Cardiac septum (tissue), 1 donor: Measurements from ENCODE around the gene RDM1. TPM values are rescaled to one million over a fixed set of nuclear protein-coding genes. Genes with fewer than 3 reads are reported as not detected.

Experiments used
- DNase-seq: peaks from one replicate; pipeline ENCODE4 v3.0.0-alpha.2; 2020; ENCODE audit warnings: low spot score
- intact Hi-C: fragments of 100-400 bp; cut with DNase I; formaldehyde crosslinking; loops from one replicate; pipeline ENCODE4 v1.14.0; 2022
- long read RNA-seq: library from polyadenylated mRNA; unstranded; transcript quantifications from one replicate; pipeline ENCODE4 v2.0.0, GENCODE V29; 2021
- total RNA-seq: library from RNA; stranded (reverse); fragmentation: NEBNext Ultra II Directional; extraction: Animal tissue kit (Norgen Biotek cat#: 25700); gene quantifications from one replicate; pipeline ENCODE4 v1.2.1, GENCODE V29; 2021
- donor health status: DM: no; HTN: no; CAD: no.

The RDM1 gene, protein sequence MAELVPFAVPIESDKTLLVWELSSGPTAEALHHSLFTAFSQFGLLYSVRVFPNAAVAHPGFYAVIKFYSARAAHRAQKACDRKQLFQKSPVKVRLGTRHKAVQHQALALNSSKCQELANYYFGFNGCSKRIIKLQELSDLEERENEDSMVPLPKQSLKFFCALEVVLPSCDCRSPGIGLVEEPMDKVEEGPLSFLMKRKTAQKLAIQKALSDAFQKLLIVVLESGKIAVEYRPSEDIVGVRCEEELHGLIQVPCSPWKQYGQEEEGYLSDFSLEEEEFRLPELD
- total RNA-seq = not detected
- long read RNA-seq = 0 reads

DNA sequence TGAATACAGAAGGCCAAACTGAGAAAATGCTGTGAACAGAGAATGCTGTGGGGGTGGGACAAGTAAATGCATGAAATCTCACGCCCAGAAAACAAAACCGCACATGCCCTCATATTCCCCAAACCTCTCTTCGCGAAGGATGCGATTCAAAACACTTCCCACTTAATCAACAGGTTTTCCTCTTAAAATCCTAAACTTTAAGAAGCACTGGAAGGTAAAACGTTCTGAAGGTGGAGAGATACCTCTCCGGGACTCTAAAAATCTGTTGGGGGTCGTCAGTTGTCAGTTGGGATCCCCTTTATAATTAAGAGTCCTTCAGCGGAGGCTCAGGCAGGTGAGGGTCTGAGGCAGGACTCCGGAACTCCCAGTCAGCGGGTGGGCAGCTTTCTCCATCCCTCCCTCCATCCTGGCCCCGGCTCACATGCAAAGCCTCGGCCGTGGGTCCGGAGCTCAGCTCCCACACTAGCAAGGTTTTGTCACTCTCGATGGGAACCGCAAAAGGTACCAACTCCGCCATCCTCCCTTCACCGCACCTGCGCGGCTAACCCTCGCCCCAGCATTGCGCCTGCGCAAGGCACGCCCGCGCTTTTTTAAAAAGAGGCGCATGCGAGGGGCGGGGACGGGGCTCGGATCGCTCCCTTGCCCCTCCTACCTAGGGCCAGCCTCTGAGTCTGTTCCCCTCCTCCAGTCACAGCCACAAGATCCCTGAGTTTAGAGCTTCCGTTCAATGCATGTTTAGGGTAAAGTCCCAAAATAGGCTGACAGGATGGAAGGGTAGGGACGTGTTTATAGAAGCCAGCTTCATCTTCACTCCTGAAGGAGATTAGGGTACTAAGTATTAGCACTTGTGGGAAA is at the start of gene RDM1:
RDM1 (minus strand) TSS at position 563 of the 855 bp plus-strand sequence; CDS start at position 517, 46 bp downstream.
- DNase-seq = no peak
- intact Hi-C loops = no loop called here

DNA sequence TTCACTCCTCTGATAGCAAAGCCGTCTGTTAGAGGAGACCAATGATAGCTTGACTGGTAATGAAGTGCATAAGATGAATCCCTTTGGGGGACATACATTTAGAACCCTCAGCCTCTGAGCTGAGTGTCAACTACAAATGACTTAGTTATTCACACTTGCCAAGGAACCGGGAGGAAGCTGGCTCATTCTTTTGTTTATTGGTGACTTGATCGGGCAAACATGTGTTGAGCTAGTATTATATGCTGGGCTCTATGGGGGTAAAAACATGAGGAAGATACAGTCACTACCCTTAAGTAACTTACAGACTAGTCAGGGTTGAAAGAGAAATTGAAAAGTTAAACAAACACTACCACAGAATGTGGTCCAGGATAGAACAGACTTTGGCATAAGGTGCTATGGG is 47.8 kb upstream of the RDM1 start:
- intact Hi-C loops = loop anchor here (5.0 kb wide), 1 partner anchor 94 kb away; no protein-coding TSS in a partner anchor
- no peak for DNase-seq

DNA sequence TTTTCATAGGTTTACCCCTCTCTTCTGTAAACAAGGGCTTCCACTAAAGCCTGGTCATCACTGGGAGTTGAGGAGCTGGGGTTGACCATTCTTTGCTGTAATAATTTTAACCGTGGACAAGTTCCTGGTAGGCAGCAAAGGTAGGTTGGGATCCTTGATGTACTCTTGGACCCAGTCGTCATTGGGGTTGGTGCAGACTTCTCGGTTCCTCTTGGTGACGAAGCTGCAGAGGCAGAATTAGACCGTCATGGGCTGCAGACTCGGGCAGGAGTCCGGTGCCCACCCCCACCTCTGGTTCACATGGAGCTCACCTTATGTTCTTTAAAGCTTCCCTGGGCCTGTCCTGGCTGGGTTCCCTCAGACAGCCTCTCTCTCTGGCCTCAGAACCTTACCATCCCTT is 46.9 kb upstream of the RDM1 start:
- intact Hi-C loops = loop anchor here (5.0 kb wide), 1 partner anchor 95 kb away; no protein-coding TSS in a partner anchor

DNA sequence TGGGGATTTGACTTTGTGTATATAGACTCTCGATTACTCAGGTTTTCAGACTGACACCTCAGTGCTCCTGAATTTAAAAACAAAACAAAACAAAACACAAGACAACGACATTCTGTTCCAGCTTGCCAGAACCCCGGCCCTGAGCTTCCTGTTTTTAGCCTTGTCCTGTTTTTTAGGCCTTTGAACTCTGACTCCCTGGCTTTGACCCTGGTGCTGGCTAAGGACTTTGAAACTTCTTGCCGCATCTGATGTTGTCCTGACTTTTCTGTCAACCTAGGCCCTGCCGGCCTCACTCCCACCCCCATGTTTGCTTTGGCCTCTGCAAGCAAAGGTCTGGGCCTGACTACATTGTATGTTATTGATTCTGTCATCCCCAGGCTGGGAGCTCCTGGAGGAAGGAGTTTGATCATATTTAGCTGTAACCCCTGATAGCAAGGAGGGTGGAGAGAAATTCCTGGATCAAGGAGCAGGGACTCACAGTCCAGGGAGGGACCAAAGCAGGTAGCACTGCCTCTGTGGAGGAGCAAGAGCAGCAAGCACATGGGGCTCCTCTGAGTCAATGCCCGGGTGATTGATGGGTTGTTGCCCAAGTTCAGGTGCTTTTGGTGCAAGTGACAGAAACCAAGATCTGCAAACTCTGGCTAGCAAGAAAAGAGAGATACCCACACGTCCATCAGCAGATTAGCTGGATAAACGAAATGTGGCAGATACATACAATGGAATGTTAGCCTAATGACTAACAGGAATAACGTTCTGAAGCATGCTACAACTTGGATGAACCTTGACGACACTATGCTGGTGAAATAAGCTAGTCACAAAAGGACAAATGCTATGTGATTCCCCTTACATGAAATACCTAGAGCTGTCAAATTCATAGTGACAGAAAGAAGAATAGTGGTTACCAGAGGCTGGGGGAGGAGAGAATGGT is 43.0 kb upstream of the RDM1 start:
- no peak for DNase-seq
- intact Hi-C loops = no loop called here

More for the DNA sequence above, 46.9 kb upstream of the RDM1 start:
- DNase-seq = no peak

DNA sequence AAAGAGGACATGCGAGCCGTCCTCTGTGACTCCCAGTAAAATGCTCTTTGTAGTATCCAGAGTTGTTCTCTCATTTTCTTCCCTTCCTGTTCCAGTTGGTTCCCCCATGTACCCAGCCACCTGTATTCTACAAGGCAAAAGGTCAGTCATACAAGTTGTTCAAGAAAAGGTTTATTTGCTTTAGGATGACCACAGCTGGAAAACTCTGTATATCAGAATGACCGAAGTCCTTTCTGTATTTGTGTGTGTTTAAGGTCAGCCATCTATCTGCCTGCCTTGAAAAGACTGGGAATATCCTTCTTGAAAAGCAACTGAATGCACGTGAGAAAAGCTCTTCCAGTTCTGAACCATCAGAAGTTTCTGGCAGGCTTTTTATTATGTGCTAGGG is 42.4 kb upstream of the RDM1 start:
- intact Hi-C loops = no loop called here
- DNase-seq = no peak

DNA sequence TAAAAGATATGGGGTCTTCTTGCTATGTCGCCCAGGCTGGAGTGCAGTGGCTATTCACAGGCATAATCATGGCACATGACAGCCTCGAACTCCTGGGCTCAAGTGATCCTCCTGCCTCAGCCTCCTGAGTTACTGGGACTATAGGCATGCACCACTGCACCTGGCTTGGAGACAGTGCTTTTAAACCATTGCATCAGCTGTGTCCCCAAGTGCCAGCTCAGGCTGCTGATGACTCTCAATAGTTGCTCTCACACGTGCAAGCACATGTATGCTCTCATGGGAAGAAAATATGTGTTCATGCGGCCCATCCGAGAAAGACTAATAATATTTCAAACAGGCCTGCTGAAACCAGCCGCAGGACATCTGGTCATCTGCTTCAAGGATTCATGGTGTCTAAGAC is 42.0 kb upstream of the RDM1 start:
- DNase-seq = no peak
- intact Hi-C loops = no loop called here

DNA sequence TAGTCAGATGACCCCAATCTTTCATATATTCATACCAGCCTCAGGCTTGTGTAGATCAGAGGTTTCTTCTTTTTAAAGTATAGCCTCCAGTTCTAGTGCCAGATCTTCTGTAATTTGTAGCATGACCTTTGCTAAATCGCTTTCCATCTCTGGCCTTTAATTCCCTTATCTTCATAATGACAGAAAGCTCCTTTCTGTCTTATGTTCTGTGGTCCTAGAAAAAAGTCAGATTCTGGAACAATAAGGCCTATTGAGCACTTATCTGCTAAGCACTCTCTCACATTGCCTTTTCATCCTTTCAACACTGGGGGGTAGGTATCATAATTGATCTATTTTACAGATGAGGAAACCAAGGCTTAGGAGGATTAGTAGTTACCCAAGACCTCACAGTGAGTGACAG is 41.5 kb upstream of the RDM1 start:
- intact Hi-C loops = no loop called here
- DNase-seq = no peak

DNA sequence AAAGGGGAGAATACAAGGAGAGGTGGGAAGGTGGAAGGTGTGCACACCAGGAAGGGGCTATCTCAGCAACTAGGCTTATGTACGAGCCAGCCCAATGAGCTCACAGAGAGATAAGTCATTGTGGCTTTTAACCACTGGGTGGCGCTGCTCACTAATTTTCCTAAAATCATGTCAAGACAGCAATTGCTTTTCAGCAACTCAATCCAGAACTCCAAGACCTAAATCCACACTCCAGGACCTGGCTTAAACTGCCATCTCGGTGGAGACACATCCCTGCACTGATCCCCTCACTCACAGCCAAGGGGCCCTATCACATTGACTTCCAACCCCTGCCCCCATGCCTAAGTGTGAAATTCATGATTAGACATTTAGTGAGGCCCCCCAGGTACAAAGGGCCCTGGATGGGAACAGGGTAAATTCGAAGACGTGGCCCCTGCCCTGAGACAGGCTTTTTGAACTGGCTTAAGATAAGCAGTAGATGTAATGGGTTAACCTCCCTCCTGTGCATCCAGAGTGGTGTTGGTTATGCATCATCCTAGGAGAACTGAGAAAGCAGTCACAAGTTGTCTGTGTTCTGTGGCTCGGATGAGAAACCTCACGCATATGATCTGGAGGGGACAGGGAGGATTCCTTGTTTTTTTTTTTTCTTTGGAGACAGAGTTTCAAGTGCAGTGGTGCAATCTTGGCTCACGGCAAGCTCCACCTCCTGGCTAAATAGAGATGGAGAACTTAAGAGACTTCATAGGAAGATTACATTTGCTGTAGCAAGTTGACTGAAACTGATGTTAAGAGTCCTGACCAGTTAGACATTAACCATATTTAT is 39.2 kb upstream of the RDM1 start:
- intact Hi-C loops = loop anchor here (1.0 to 2.0 kb wide), 2 partner anchors 180 to 513 kb away; no protein-coding TSS in a partner anchor
- DNase-seq = peak; percentile 81

DNA sequence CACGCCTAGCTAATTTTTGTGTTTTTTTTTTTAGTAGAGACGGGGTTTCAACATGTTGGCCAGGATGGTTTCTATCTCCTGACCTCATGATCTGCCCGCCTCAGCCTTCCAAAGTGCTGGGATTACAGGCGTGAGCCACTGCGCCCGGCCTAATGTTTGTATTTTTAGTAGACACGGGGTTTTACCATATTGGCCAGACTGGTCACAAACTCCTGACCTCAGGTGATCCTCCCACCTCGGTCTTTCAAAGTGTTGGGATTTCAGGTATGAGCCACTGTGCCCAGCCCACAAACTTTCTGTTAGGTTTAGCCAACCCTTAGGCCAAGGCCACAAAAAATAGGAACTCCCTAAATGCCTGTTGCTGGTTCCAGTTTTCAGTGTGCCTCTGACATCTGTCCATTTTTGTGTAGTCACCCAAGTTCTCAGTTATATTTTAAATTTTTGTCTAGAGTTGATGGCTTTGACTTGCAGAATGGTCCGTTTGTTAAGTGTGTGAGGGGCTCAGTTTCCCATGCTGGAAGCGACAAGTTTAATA is 38.0 kb upstream of the RDM1 start:
- DNase-seq = no peak
- intact Hi-C loops = loop anchor here (2.0 kb wide), 1 partner anchor 514 kb away; no protein-coding TSS in a partner anchor

DNA sequence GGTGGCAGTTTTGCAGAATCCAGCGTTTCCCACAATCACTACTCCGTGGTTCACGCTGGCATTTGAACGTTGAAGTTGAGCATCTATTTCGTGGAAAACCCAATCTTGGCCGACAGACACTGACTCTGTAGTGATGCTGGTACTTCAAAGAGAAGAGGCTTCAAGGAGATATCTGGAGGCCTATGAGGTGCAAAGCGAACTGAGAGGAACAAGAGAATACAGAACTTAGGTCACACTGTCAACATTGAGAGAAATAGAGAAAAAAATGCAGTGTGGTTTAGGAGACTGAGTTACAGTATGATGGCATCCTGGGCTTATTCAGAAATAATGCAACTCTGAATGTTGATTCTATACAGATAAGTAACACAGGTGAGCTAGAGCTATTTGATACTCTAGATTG is 34.7 kb upstream of the RDM1 start:
- no peak for DNase-seq
- intact Hi-C loops = no loop called here

DNA sequence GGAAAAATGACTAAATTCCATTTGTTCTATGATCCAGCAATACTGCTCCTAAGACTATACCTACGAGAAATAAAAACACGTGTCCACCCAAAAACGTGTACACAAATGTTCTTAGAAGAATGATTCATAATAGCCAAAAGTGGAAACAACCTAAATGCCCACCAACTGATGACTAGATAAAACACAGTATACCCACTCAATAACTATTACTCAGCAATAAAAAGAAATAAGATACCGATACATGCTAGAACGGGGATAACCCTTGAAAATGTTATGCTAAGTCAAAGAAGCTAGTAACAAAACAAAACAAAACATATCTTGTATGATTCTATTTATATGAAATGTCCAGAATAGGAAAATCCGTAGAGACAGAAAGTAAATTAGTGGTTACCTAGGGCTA is 33.1 kb upstream of the RDM1 start:
- no peak for DNase-seq
- intact Hi-C loops = no loop called here

DNA sequence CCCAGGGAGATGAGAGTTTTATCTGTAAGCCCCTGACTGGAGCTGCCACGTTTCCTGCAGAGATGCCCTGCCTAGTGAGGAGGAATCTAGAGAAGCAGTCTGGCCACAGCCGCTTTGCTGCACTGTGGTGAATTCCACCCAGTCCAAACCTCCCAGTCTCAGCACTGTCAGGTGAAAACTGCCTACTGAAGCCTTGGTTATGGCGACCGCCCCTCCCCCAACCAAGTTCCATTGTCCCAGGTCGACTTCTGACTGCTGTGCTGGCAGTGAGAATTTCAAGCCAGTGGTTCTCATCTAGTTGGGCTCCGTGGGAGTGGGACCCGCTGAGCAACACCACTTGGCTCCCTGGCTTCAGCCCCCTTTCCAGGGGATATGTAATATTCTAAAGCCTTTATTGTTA is 23.1 kb upstream of the RDM1 start:
- intact Hi-C loops = no loop called here
- no peak for DNase-seq

DNA sequence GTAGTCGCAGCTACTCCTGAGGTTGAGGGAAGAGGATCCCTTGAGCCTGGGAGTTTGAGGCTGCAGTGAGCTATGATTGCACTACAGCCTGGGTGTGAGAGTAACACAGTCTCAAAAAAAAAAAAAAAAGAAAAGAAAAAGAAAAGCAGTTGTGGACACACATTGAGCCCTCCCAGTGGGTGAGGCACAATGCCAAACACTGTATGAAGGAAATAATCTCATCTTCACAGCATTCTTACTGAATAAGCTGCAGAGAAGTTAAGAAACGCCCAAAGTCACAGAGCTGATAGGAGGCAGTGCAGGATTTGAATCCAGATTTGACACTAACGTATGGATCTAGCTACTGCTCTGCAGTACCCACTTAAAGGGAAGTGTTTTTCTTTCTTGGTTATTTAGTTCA is 18.8 kb upstream of the RDM1 start:
- no peak for DNase-seq
- intact Hi-C loops = loop anchor here (10.0 kb wide), 1 partner anchor 65 kb away; the partner anchor contains the start of gene CCL5

DNA sequence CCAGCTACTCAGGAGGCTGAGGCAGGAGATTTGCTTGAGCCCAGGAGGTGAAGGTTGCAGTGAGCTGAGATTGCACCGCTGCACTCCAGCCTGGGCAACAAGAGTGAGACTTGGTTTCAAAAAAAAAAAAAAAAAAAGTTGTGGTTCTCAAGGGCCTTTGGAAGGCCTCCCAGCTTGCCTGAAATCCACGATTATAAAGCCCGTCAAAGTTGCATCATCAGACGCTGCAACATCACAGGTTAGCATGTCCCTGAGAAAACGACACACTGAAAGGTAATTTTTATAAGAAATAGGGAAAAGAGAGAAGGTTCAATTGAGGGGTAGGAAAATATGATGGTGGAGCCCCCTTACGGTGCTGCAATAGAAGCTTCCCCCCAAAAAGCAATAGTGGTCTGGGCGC is 17.5 kb upstream of the RDM1 start:
- DNase-seq = no peak
- intact Hi-C loops = loop anchor here (10.0 kb wide), 1 partner anchor 63 kb away; the partner anchor contains the start of gene CCL5

DNA sequence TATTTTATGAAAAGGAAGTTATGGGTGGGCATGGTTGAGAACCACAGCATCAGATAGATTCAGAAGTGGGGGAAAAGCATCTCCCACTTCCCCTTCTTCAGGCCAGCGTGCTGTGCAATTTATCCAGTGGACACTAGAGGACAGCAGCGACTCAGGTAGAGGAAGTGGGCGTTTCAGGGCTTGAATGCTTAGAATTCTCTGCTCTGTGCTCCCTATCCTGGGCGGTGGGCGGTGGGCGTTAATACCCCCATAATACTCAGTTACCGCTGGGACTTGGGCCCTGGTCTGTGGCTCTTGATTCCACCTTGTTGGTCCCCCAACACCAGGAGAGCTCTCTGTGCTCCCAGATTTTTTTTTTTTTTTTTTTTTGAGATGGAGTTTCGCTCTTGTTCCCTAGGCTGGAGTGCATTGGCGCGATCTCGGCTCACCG is 16.6 kb upstream of the RDM1 start:
- DNase-seq = no peak
- intact Hi-C loops = loop anchor here (10.0 kb wide), 1 partner anchor 62 kb away; the partner anchor contains the start of gene CCL5

DNA sequence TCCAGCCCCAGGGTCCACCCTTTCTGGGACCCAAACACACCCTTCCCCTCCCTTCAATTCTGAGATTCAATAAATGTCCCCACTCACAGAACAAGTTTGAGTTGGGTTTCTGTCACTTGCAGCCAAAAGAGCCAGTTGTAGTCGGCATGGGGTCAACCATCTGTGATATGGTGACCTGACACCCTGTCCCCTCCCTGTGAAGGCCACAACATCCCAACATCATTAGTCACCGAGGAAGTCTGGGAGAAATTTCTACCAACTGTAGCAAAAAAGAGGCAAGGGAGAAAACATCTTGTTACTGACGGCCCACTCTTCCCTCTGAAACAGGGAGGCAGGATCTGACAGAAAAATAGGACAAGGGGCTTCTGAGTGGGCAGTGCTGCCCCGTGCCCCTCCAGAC is 13.6 kb upstream of the RDM1 start:
- intact Hi-C loops = loop anchor here (10.0 kb wide), 1 partner anchor 59 kb away; the partner anchor contains the start of gene CCL5
- no peak for DNase-seq

DNA sequence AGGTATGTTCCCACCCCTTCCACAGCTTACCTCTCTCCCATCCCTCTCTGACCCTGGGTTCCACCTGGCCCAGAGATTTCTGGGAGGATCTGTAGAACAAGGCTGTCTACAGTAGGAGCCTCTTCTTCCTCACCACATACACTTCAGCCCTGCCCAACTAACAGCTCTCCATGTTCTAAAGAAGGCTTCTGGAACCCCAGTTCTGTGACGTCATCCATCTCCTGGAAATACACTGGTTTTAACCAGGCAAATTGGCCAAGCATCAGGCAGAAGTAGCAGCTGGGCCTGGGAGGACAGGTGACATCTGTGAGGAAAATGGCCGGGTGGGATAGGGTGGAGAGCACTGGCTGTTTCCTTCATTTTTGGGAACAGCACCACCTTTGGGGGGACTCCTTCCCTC is 13.0 kb upstream of the RDM1 start, which contains the start of gene LYZL6:
LYZL6 (minus strand) TSS at position 177 of the 400 bp plus-strand sequence. CDS start 4,357 bp downstream, outside the sequence.
- intact Hi-C loops = loop anchor here (10.0 kb wide), 1 partner anchor 59 kb away; the partner anchor contains the start of gene CCL5
- no peak for DNase-seq
